ENCODE results near the gene TRIM29.

The TRIM29 gene

DNA sequence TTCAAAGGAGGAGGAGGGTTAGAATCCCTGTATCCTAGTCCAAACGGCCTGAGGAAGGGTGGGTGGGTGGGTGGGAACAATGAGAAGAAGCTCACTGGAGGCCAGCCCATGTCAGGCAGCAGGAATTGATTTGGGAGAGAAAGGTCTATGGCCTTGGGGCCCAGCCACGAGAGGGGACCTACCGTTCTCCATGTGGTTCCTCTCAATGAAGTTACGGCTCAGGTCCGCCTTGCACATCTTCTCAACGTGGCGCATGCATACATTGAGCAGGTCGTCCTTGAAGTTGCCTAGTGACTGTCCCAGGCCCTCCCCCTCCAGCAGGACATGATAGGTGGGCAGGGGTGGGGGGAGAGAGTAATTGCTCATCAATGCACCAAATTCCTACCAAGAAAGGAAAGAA lies 12.4 kb downstream of the TRIM29 start:
- TF ChIP-seq, protein P1, sequence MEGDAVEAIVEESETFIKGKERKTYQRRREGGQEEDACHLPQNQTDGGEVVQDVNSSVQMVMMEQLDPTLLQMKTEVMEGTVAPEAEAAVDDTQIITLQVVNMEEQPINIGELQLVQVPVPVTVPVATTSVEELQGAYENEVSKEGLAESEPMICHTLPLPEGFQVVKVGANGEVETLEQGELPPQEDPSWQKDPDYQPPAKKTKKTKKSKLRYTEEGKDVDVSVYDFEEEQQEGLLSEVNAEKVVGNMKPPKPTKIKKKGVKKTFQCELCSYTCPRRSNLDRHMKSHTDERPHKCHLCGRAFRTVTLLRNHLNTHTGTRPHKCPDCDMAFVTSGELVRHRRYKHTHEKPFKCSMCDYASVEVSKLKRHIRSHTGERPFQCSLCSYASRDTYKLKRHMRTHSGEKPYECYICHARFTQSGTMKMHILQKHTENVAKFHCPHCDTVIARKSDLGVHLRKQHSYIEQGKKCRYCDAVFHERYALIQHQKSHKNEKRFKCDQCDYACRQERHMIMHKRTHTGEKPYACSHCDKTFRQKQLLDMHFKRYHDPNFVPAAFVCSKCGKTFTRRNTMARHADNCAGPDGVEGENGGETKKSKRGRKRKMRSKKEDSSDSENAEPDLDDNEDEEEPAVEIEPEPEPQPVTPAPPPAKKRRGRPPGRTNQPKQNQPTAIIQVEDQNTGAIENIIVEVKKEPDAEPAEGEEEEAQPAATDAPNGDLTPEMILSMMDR (IDR thresholded peaks at IDR 0.05; ENCODE audit: borderline replicate concordance, insufficient read depth, low read depth, low read length): no peak
- no peak overlapping the region for H3K4me3 ChIP-seq (ENCODE audit: low read depth, low read length)

DNA sequence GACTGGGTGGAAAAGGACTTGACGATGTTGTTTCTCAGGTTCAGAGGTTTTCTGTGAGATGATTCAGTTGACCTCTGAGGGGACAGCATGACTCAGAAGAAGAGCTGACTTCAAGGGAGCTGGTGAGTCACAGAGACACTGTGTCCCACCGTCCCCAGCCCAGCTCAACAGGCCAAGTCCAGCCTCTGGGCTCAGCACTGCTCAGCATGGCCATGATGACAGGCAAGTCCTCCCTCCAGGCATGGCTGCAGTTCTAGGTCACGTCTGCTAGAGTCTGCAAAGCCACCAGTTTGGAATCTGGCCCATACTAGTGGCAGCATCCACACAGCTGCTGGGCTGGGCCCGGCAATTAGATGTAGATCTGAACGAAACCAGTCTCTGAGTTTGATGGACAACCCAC lies 12.9 kb downstream of the TRIM29 start:
- H3K4me3 ChIP-seq (ENCODE audit: low read depth, low read length): no peak overlapping the region
- TF ChIP-seq, protein P1 (IDR thresholded peaks at IDR 0.05; ENCODE audit: borderline replicate concordance, insufficient read depth, low read depth, low read length): no peak

DNA sequence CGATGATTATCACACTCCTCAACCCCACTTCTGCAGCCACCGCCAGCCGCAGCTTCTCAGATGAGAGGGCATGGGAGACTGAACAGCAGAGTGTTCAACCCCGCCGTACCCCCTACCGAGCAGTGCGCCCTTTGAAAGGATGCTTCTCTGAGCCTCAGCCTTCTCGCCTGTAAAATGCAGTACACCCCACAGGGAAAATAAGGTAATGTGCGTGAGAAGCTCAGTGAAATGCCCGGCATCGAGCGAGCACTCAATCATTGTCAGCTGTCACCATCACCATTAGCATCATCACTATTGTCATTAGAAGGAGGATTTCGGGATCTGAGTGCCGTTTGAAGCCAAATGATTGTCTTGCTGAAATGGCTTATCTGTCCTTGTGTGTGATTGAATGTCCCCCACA lies 13.6 kb downstream of the TRIM29 start:
- H3K4me3 ChIP-seq (ENCODE audit: low read depth, low read length): no peak overlapping the region

DNA sequence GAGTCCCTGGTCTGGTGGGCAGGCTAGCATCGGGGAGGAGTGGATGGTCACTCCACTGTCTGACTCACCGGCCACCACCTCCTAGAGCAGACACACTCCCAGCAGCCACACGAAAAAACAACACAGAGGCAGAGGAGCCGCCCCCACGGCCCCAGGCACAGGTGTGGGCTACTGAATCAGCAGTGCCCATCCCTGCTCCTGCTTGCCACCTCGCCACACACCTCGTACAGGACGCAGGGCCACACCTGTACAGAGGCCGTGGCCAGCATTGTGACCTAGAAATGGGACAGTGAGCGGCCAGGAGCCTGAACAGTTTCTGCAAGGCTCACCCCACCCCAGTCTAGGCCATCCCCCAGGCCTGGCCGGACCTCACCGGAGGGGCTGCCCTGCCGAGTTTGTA lies 14.0 kb downstream of the TRIM29 start:
- H3K4me3 ChIP-seq (ENCODE audit: low read depth, low read length): no peak overlapping the region
- TF ChIP-seq, protein P1 (IDR thresholded peaks at IDR 0.05; ENCODE audit: borderline replicate concordance, insufficient read depth, low read depth, low read length): no peak

More for the DNA sequence above, 13.6 kb downstream of the TRIM29 start:
- TF ChIP-seq, protein P1 (IDR thresholded peaks at IDR 0.05; ENCODE audit: borderline replicate concordance, insufficient read depth, low read depth, low read length): no peak

DNA sequence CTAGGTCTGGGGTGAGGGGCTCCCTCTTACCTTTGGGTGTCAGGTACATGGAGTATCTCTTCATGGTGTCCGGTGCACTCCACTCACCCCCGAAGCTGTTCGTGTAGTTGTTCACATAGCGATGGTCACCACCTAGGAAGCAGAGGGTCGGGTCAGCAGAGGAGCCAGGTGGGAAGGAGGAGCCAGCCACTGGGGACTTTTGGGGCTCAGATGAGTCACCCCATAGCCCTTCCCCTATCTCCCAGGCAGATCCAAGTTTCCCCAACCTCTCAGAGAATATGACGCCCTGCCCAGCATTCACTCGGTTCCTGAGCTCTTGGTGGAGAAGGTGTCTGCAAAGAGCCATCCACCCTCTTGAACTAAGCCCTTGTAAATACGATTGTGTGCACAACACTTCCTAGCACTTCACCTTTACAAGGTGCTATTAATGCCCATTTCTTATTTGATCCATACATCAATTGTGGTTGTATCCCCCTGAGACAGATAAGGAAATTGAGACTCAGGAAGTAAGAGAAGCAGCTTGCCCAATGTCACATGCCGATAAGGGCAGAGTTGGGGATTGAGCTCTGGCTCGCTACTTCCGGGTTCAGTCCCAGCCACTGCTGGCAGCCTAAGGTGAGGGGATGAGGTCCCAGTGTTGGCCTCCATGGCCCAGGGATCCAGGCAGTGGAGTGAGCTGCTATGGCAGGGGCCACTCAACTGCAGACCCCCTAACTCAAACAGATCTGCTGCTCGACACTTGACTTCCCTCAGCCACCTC lies 14.8 kb downstream of the TRIM29 start:
- no peak overlapping the region for H3K4me3 ChIP-seq (ENCODE audit: low read depth, low read length)
- TF ChIP-seq, protein P1 (IDR thresholded peaks at IDR 0.05; ENCODE audit: borderline replicate concordance, insufficient read depth, low read depth, low read length): no peak

- TF ChIP-seq, protein P1 (IDR thresholded peaks at IDR 0.05; ENCODE audit: borderline replicate concordance, insufficient read depth, low read depth, low read length): no peak
- no peak overlapping the region for H3K4me3 ChIP-seq (ENCODE audit: low read depth, low read length)
These were observed 15.9 kb downstream of the TRIM29 start for GRCh38 chr11:120121914-120122473.

DNA sequence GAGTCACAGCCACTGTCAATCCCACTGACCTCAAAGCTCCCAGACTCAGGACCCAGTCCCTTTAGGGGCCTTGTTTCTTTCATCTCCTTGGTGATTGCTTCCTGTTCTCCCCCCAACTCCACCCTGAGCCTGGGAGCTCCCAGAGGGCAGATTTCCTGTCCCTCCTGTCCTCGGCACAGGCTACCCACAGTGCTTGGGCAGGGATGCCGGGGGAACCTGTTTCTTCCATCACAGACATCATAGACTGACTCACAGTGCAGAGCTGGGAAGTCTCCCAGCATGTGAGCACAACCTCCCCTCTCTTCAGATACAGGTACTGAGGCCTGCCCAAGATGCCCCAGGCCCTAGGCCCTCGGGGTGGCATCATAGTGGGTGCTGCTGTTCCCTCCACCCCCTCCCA lies 16.6 kb downstream of the TRIM29 start:
- TF ChIP-seq, protein P1 (IDR thresholded peaks at IDR 0.05; ENCODE audit: borderline replicate concordance, insufficient read depth, low read depth, low read length): no peak
- no peak overlapping the region for H3K4me3 ChIP-seq (ENCODE audit: low read depth, low read length)
